PFSK-1 (cell line): ENCODE data around the gene DDX54.

Experiments
- POLR2AphosphoS5 ChIP-seq: IDR thresholded peaks from 2 replicates; pipeline ENCODE4 v1.6.1; 2012; ENCODE audit warnings: low read depth, mild to moderate bottlenecking, control low read depth, low read length, moderate library complexity
- SIN3A ChIP-seq: IDR thresholded peaks from 2 replicates; pipeline ENCODE4 v1.6.1; 2012; ENCODE audit warnings: mild to moderate bottlenecking, low read length, moderate library complexity, borderline replicate concordance; ENCODE audit not compliant: insufficient read depth

DNA sequence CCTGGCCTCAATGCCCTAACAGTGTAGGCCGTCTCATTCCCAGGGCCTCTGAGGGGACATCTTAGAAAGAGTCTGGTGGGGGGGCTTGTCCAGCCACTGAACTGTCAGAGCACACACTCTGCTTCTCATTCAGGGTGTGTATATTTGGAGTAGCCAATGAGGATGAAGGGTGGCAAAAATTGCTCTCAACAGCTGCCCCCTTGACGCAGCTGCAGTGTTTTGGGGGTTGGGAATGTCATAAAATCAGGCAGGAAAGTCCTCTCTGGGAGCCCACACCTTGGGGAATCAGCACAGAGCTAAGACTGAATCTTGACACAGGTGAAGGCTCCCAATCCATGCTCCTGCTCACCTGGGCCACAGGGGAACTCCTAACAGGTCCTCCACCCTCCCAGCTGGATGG lies 51.2 kb downstream of the DDX54 start:
- no peak for TF ChIP-seq POLR2AphosphoS5
- TF ChIP-seq SIN3A: no peak
